HepG2 (cell line): ENCODE measurements around the gene HYI. TPM values are rescaled to one million over a fixed set of nuclear protein-coding genes. Genes with fewer than 3 reads are reported as not detected.

Source experiments
- ATAC-seq: fragments of 200-7000 bp; cut with Tn5 transposase; 3 replicates; pipeline ENCODE4 v1.9.1; 2020; ENCODE audit warnings: mild to moderate bottlenecking, moderate library complexity
- BruUV-seq: library from RNA; stranded (reverse); fragments of 400-500 nt; replicated peaks from 2 replicates; lab custom pipeline; 2021; lab: Mats Ljungman, UMichigan
- CTCF ChIA-PET: fragments of 300-600 bp; formaldehyde crosslinking; extraction: SDS; loops from one replicate; lab custom pipeline; 2021; ENCODE audit warnings: low total read pairs, inconsistent platforms, low intra/inter-chr PET ratio; lab: Yijun Ruan, JAX
- POLR2A ChIA-PET: fragments of 350-600 bp; sonication (Branson Sonifier 250); formaldehyde crosslinking; loops from one replicate; lab custom pipeline; 2020; ENCODE audit warnings: antibody characterized with exemption, inconsistent platforms; lab: Yijun Ruan, JAX
- DNase-seq: peaks from one replicate; pipeline ENCODE4 v3.0.0-alpha.2; 2015; ENCODE audit warnings: low spot score
- FAIRE-seq: peaks from 3 replicates; lab custom pipeline; 2011; peaks lifted over from hg19 to GRCh38; lab: Jason Lieb, UNC
- H2AFZ ChIP-seq: one replicate; pipeline ENCODE4 v1.6.1; 2011; ENCODE audit warnings: low read length, inconsistent platforms
- H3K27ac ChIP-seq: fragments of 300-600 bp; 3 replicates; pipeline ENCODE4 v1.8.0; 2011; ENCODE audit warnings: mixed run types, mild to moderate bottlenecking, mixed read lengths, low read length, inconsistent platforms; ENCODE audit not compliant: insufficient read depth; ENCODE audit errors: extremely low read length
- H3K27me3 ChIP-seq, 2 experiments: fragments of 200-600 bp in 1 of 2; 2 replicates in 1 of 2; 3 replicates in 1 of 2; pipeline versions ENCODE4 v1.6.0 to v1.8.0; 2011; ENCODE audit warnings: low read length in 2 of 2, mild to moderate bottlenecking in 2 of 2, moderate library complexity in 2 of 2, inconsistent platforms in 1 of 2; ENCODE audit not compliant: insufficient read depth in 2 of 2, control insufficient read depth in 1 of 2
- H3K36me3 ChIP-seq, 2 experiments: fragments of 200-600 bp in 1 of 2; replicated peaks in 1 of 2; 2 replicates in 1 of 2; 3 replicates in 1 of 2; pipeline versions ENCODE4 v1.5.1 to v1.8.0; 2011; ENCODE audit warnings: low read length in 2 of 2, inconsistent platforms in 1 of 2; ENCODE audit not compliant: insufficient read depth in 2 of 2, control insufficient read depth in 1 of 2
- H3K4me1 ChIP-seq: 2 replicates; pipeline ENCODE4 v1.5.1; 2012; ENCODE audit warnings: low read length, inconsistent platforms; ENCODE audit not compliant: insufficient read depth
- H3K4me2 ChIP-seq: 2 replicates; pipeline ENCODE4 v1.6.0; 2011; ENCODE audit warnings: low read depth, low read length, inconsistent platforms
- H3K4me3 ChIP-seq, 3 experiments: fragments of 200-600 bp in 1 of 3; sonication (generic), shearing (Covaris generic) in 1 of 3; replicated peaks in 1 of 3; 2 replicates each; pipeline ENCODE4 v1.5.1; 2011 to 2016; ENCODE audit warnings: low read length in 3 of 3, inconsistent platforms in 2 of 3, low read depth in 2 of 3, mild to moderate bottlenecking in 2 of 3, control low read depth in 1 of 3, mixed read lengths in 1 of 3; ENCODE audit not compliant: insufficient read depth in 1 of 3
- H3K79me2 ChIP-seq: one replicate; pipeline ENCODE4 v1.6.1; 2011; ENCODE audit warnings: low read length, inconsistent platforms; ENCODE audit not compliant: insufficient read depth
- H3K9ac ChIP-seq: 2 replicates; pipeline ENCODE4 v1.6.0; 2011; ENCODE audit warnings: mild to moderate bottlenecking, low read depth, low read length, inconsistent platforms; ENCODE audit not compliant: insufficient read depth
- H3K9me3 ChIP-seq: 2 replicates; pipeline ENCODE4 v1.5.1; 2012; ENCODE audit warnings: mild to moderate bottlenecking, low read length
- H4K20me1 ChIP-seq: 2 replicates; pipeline ENCODE4 v1.6.0; 2011; ENCODE audit warnings: inconsistent platforms, mild to moderate bottlenecking, low read length, moderate library complexity; ENCODE audit not compliant: insufficient read depth
- ATF7 ChIP-seq, 2 experiments: fragments of 450-650 bp in 1 of 2; sonication (generic) in 1 of 2; formaldehyde crosslinking in 1 of 2; IDR thresholded peaks; 2 replicates each; pipeline versions ENCODE4 v1.4.0 to v1.6.1; 2016 to 2020; ENCODE audit warnings: antibody characterized with exemption in 1 of 2, mild to moderate bottlenecking in 1 of 2, missing genetic modification reagents in 1 of 2
- ETV5 ChIP-seq: IDR thresholded peaks from 2 replicates; pipeline ENCODE4 v1.6.1; 2018; ENCODE audit warnings: missing biosample characterization, missing genetic modification reagents, inconsistent platforms, borderline replicate concordance
- NBN ChIP-seq: fragments of 450-650 bp; conservative IDR thresholded peaks from 2 replicates; pipeline ENCODE4 v1.6.1; 2017
- NCOA1 ChIP-seq: sonication (generic); formaldehyde crosslinking; IDR thresholded peaks from 2 replicates; pipeline ENCODE4 v1.9.0; 2021; ENCODE audit warnings: missing genetic modification reagents
- ZBTB8A ChIP-seq: sonication (generic); formaldehyde crosslinking; IDR thresholded peaks from 2 replicates; pipeline ENCODE4 v1.4.0; 2020; ENCODE audit warnings: mild to moderate bottlenecking, low read depth, missing genetic modification reagents, borderline replicate concordance
- ZKSCAN5 ChIP-seq: sonication (generic); formaldehyde crosslinking; IDR thresholded peaks from 2 replicates; pipeline ENCODE4 v1.5.1; 2020; ENCODE audit warnings: mild to moderate bottlenecking, missing genetic modification reagents
- WGBS: methylation state at CpG from one replicate; pipeline ENCODE4 v1.1.6; 2017; ENCODE audit warnings: low lambda C conversion rate; 5-methylcytosine and 5-hydroxymethylcytosine counted together
- in situ Hi-C: cut with HindIII; loops from 2 replicates; pipeline ENCODE4 v1.10.0; 2017; ENCODE audit warnings: low pct_unique_long_range_greater_than_20kb; ENCODE audit not compliant: extremely low pct_ligation_motif_present
- intact Hi-C: fragments of 100-400 bp; cut with micrococcal nuclease; formaldehyde crosslinking; loops from one replicate; pipeline ENCODE4 v1.10.0; 2022; ENCODE audit not compliant: unreplicated experiment
- polyA plus RNA-seq, 8 experiments: library from polyadenylated mRNA; depleted of rRNA in 3 of 8; stranded (reverse) in 7 of 8; unstranded in 1 of 8; fragments of >200 nt; fragmentation: Illumina TruSeq in 4 of 8; extraction: Trizol in 4 of 8; gene quantifications; 2 replicates each; pipeline versions ENCODE4 v1.2.1 to v1.2.3, GENCODE V29; 2011 to 2016; ENCODE audit warnings: low read depth in 4 of 8, missing spikeins in 1 of 8, mixed read lengths in 1 of 8; ENCODE audit not compliant: insufficient read depth in 1 of 8
- total RNA-seq, 5 experiments: library from RNA; depleted of rRNA; stranded (reverse); fragments of >200 nt; fragmentation: Illumina TruSeq; extraction: Trizol; gene quantifications; 2 replicates each; pipeline ENCODE4 v1.2.3, GENCODE V29; 2016; ENCODE audit warnings: low read depth in 1 of 5
- TF ChIP-seq, protein P1 (sequence below): sonication (generic); formaldehyde crosslinking; IDR thresholded peaks from 2 replicates; pipeline ENCODE4 v1.9.0; 2021; ENCODE audit warnings: mild to moderate bottlenecking, missing genetic modification reagents

The HYI gene
- total and polyA plus RNA-seq, 2 of the 13 experiments (the other 11 are each of a cell fraction or from before 2014, with no cell fraction given), result not detected

DNA sequence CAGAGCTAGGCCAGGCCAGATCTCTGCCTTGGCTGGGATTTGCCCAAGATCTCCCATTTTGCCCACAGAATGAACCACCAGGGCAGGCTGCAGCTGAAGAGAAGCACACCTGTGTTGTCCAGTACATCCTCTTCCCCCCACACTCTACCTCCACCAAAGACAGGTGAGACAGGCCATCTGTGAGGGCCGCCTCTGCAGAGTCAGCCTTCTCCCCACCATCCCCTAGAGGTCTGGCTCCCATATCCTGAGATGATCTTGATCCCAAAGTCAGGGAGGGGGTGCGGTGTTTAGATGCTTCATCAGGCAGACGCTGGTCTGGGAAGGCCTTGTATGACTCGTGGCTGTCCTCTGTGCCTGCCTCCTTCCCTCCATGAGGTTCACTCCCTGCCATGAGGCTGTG lies 28.7 kb downstream of the HYI start (continued):
- TF ChIP-seq, protein P1, sequence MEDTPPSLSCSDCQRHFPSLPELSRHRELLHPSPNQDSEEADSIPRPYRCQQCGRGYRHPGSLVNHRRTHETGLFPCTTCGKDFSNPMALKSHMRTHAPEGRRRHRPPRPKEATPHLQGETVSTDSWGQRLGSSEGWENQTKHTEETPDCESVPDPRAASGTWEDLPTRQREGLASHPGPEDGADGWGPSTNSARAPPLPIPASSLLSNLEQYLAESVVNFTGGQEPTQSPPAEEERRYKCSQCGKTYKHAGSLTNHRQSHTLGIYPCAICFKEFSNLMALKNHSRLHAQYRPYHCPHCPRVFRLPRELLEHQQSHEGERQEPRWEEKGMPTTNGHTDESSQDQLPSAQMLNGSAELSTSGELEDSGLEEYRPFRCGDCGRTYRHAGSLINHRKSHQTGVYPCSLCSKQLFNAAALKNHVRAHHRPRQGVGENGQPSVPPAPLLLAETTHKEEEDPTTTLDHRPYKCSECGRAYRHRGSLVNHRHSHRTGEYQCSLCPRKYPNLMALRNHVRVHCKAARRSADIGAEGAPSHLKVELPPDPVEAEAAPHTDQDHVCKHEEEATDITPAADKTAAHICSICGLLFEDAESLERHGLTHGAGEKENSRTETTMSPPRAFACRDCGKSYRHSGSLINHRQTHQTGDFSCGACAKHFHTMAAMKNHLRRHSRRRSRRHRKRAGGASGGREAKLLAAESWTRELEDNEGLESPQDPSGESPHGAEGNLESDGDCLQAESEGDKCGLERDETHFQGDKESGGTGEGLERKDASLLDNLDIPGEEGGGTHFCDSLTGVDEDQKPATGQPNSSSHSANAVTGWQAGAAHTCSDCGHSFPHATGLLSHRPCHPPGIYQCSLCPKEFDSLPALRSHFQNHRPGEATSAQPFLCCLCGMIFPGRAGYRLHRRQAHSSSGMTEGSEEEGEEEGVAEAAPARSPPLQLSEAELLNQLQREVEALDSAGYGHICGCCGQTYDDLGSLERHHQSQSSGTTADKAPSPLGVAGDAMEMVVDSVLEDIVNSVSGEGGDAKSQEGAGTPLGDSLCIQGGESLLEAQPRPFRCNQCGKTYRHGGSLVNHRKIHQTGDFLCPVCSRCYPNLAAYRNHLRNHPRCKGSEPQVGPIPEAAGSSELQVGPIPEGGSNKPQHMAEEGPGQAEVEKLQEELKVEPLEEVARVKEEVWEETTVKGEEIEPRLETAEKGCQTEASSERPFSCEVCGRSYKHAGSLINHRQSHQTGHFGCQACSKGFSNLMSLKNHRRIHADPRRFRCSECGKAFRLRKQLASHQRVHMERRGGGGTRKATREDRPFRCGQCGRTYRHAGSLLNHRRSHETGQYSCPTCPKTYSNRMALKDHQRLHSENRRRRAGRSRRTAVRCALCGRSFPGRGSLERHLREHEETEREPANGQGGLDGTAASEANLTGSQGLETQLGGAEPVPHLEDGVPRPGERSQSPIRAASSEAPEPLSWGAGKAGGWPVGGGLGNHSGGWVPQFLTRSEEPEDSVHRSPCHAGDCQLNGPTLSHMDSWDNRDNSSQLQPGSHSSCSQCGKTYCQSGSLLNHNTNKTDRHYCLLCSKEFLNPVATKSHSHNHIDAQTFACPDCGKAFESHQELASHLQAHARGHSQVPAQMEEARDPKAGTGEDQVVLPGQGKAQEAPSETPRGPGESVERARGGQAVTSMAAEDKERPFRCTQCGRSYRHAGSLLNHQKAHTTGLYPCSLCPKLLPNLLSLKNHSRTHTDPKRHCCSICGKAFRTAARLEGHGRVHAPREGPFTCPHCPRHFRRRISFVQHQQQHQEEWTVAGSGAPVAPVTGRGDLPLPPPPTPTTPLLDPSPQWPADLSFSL, result no peak
- TF ChIP-seq NBN (no peak), ZKSCAN5 (no peak), NCOA1 (CRISPR knock-in tag) (no peak)

DNA sequence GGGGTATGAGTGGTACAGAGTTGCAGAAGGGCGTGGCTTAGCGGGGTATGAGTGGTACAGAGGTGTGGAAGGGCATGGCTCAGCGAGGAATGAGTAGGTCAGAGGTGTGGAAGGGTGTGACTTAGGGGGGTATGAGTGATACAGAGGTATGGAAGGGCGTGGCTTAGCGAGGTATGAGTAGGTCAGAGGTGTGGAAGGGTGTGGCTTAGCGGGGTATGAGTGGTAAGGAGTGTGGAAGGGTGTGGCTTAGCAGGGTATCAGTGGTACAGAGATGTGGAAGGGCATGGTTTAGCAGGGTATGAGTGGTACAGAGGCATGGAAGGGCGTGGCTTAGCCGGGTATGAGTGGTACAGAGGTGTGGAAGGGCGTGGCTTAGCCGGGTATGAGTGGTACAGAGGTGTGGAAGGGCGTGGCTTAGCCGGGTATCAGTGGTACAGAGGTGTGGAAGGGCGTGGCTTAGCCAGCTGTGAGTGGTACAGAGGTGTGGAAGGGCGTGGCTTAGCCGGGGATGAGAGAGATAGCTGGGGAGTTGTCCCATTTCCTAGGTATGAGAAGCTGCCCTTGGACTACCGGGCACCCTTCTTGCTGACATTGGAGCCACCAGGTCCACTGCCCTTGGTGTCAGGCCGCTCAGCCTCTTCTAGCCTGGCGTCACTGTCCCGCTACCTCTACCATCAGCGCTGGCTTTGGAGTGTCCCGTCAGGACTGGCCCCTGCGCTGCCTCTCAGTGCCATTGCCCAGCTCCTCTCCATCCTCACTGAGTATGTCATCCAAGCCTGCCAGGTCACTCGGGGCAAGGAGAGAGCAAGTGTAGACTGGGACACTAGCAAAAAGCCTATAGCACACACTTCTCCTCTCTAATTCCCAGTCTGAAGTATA lies 29.8 kb downstream of the HYI start:
- H2AFZ ChIP-seq, result no peak overlapping the region
- H3K9me3 ChIP-seq, result no peaks in the 10 kb centered on the region
- H3K4me3 ChIP-seq, result no peak overlapping the region
- no peak for ATAC-seq
- no peaks in the 10 kb centered on the region for H3K79me2 ChIP-seq
- in situ Hi-C loops, result loop anchor here (25.0 kb wide), 1 partner anchor 512 kb away; no protein-coding TSS in a partner anchor
- no peak overlapping the region for H3K4me2 ChIP-seq
- no TSS peak for BruUV-seq
- FAIRE-seq, result no peak
- ChIA-PET POLR2A (no interaction called here), CTCF (no interaction called here)
- DNase-seq, result no peak
- no peak overlapping the region for H3K27ac ChIP-seq
- intact Hi-C loops, result no loop called here
- H3K9ac ChIP-seq, result no peak overlapping the region
- TF ChIP-seq ZBTB8A (CRISPR knock-in tag) (no peak), ATF7 (IDR thresholded peaks at IDR 0.05) (no peak), ATF7 (CRISPR knock-in tag; IDR thresholded peaks at IDR 0.05) (no peak), ETV5 (CRISPR knock-in tag) (no peak)
- H3K27me3 ChIP-seq, result no peaks in the 10 kb centered on the region
- WGBS, result 95% methylated on average over 22 of the region's 23 CpGs
- H4K20me1 ChIP-seq, result no peaks in the 10 kb centered on the region
- H3K36me3 ChIP-seq, result peaks cover 30 to 78% of the 10 kb centered on the region in 2 experiments
- H3K4me1 ChIP-seq, result no peaks in the 10 kb centered on the region
